Measurements from ENCODE around the gene IFTAP.
"Not testable (repeated sequence)": the region's sequence is repeated elsewhere in the genome, so short reads cannot be mapped to it uniquely, and the experiment has no call there.

The IFTAP gene

DNA sequence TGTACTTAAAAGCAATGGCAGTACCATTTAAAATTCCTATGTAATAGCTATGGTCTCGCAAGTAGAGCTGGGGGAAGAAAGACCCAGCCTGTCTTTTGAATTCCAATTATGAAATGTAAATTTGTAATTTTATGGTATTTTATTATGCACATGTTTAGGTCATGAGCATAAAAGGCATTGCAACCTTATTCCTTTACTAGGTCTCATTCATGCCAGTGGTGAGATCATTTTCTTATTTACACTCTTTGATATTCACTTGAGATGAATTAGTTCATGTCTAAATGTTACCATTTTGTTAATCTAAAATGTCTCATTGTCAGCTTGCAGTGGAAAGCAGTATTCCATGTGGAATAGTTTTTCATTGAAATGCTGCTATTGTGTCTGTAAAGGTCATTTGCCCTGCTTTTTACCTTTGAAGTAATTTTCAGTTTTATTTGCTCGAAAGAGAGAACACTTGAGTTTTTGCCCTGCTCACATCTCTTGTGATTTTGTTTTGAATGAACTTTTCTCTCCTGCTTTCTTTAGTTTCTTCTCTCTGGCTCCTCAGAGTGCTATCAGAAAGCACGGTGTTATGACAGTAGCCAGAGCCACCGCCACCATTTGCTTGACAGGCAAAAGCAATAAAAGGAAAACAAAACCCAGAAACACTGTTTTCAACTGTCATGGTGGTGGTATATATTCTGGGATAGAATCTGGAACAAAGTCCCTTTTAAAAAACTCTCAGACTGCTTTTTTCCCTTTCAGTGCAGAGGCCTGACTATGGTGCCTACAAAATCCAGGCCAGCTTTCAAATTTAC, 41.0 kb downstream of the IFTAP start:
- in situ Hi-C loops (cut with MboI; ENCODE audit: low sequenced_read_pairs), result no loop called here

DNA sequence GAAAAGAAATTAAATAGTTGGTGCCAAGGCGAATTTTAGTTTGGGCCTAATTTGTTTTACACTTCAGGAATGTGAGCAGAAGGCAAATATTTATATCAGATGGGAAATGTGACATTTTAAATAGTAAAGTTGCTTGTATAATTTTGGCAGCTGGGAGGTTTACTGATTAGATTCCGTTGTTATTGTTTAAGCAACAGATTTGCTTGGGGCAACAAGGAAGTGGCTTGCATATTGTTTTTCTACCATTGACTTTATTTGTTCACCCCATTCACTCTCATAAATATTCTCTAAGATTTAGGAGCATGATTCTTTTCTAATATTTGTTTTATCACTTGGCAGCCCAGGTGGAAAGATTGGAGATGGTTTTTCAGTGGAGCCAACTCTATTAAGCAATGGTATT, 44.3 kb downstream of the IFTAP start:
- in situ Hi-C loops (cut with MboI; ENCODE audit: low sequenced_read_pairs), result no loop called here

DNA sequence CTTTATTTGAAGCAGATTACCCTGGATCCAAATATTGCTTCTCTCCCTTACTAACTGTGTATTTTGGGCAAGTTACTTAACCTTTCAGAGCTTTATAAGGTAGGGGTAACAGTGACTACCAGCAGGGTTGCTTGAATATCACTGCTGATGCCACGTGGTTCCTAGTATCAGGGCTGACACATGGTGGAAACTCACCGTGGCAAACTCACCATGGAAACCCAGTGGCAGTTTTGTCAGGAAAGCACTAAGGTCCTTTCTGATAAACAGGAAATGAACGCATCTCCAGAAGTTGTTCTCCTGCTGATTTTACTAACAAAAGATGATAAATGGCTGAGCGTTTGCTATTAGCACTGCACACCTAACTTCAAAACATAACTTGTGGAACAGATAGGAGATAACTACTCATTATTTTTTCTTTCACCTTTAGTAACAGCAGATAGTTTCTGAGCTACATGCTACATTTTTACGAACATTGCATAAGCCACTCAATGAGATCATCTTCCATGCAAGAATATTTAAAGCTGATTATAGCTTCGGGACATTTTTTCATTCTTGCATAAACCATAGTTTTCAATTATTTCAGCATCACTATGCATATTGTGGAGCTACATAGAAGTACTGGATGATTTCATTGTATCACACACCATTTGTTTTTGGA, 63.4 kb downstream of the IFTAP start:
- in situ Hi-C loops (cut with MboI; ENCODE audit: low sequenced_read_pairs), result no loop called here

DNA sequence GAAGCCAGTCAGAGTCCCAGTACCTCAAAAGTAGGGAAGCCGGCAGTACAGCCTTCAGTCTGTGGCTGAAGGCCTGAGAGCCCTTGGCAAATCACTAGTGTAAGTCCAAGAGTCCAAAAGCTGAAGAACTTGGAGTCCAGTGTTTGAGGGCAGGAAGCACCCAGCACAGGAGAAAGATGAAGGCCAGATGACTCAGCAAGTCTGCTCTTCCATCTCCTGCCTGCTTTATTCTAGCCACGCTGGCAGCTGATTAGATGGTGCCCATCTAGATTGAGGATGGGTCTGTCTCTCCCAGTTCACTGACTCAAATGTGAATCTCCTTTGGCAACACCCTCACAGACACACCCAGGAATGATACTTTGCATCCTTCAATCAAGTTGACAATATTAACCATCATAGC, 67.1 kb downstream of the IFTAP start:
- in situ Hi-C loops (cut with MboI; ENCODE audit: low sequenced_read_pairs), result not testable (repeated sequence)

DNA sequence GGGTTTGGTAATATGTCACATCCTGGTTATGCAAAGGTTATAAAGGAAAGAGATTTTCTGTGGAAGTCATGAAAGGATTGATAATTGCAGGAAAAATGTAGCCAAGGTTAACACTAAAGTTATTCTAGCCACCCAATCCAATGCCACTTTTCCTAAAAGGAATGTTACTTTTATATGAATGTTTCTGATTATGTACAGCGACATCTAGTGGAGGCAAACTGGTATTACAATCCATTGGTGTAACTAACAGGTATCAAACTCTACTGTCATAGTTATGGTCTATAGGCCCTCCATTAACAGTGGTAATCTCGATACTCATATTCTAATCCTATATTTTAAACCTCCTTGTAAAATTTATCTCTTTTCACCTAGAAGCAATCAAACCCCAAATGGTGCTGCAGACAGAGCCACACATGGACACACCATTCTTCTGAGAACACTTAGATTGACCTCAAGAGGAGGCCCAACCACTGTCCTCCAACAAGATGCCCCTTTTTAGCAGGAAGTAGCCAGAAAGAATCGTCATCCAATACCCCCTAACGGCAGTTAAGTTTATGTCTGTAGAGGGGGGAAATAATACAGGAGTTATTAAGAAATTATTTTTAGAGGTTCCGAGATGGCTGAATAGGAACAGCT, 78.6 kb downstream of the IFTAP start:
- in situ Hi-C loops (cut with MboI; ENCODE audit: low sequenced_read_pairs), result no loop called here

DNA sequence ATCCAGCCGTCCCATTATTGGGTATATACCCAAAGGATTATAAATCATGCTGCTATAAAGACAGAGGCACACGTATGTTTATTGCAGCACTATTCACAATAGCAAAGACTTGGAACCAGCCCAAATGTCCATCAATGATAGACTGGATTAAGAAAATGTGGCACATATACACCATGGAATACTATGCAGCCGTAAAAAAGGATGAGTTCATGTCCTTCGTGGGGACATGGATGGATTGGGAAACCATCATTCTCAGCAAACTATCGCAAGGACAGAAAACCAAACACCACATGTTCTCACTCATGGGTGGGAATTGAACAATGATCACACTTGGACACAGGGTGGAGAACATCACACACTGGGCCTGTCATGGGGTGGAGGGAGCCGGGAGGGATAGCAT, 85.2 kb downstream of the IFTAP start:
- in situ Hi-C loops (cut with MboI; ENCODE audit: low sequenced_read_pairs), result not testable (repeated sequence)

DNA sequence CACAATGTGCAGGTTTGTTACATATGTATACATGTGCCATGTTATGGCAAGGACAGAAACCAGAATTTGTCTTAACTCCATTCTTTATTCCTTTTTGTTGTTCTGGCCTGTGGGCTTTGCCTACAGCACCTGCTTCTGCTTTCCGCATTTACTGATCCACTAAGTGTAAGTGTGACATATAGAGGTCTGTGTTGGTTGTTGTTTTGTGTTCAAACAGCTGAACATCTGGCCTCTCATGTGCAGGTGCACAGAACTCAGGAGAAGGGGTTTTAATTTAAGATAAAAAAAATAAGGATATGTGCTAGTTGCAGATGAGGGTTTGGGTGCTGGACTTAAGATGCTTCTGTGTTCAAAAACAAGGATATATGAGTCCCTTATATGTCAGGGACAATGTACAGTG, 89.5 kb downstream of the IFTAP start:
- in situ Hi-C loops (cut with MboI; ENCODE audit: low sequenced_read_pairs), result no loop called here

DNA sequence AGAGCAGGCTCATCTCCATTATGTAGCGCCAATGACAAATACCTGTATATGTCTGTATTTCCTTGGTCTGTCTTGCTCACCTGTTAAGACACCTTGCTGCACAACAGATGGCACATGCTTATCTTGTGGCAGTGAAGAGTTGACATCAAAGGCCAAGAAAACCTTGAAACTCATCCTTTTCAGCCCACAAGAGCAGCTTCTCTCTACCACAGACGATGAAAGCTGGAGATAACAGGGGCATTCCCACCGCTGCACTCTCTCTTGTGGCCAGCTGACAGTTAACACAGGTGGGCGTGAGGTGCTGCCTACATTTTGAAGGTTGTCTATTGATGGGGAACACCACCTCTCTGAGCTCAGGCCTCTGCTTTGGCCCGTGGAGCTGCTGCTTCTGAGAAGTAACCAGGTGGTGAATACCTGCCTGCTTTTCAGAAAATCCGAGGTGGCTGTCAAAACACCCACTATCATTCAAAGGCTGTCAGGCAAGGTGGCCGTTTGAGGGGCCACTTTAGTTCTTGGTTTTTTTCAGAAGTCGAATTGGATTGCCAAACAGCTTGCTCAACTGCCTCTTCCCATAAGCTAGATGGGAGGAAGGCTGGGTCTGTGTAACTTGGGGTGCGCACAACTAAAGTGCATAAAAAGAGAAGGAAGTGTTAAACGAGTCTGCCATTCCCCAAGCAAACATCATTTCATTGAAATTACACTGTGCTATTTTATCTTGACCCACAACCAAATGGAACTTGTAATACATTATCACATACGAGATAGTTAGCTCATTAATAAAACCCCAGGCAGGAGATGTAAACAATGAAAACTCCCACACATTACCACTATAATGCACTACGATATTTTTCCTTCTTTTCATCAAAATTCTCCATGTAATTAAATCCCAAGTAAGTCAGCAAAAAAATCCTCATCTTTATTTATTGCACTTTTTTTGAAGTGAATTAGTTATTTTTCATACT, 90.8 kb downstream of the IFTAP start:
- in situ Hi-C loops (cut with MboI; ENCODE audit: low sequenced_read_pairs), result no loop called here

DNA sequence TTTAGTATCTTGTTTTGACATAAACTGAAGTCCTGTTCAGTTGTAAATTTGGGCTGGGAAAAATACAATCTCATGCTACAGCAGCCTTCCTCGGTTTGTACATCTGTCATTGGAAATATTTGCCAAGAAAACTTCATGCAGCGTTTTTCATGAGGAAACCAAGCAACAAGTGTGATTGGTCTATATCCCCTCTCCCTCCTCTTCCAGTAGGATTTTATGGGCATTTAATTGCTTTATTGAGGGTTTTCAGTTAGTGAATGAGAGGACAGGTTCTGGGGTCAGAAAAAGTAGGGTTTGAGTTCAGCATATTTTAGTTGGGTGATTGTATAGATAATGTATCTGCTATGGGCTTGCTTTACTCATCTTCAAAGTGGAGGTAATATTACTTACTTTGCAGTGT, 93.8 kb downstream of the IFTAP start:
- in situ Hi-C loops (cut with MboI; ENCODE audit: low sequenced_read_pairs), result no loop called here

DNA sequence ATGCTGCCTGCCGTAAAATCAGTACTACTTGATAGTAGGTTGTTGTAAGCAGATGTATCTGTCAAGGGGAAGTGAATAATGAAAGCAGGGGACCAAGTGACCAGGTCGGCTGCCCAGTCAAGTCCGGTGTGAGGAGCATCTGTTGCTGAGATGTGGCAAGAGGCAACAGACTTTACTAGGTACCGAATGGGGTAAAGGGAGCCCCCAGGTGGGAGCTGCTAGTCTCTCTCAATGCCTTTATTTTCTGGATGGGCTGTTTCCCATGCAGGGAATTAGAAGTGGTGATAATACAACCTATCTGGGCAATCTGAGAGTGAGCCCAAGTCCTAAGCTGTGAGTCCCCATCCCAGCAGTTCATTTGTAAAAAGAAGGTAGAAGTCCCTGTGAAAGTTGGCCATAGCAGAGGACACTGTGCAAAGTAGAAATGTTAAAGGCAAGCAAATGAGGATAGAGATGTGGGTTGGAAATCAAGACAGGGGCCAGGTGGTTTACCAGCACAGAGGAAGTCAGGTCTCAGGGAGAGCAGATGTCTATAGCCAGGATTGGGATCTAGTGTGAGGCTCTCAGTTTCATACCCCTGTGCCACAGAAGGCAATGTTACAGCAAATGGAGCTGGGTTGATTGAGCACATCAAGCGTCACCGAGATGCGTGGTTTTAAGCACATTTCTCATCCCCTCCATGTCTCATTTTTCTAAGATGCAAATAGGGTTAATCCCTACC, 94.4 kb downstream of the IFTAP start:
- in situ Hi-C loops (cut with MboI; ENCODE audit: low sequenced_read_pairs), result no loop called here

DNA sequence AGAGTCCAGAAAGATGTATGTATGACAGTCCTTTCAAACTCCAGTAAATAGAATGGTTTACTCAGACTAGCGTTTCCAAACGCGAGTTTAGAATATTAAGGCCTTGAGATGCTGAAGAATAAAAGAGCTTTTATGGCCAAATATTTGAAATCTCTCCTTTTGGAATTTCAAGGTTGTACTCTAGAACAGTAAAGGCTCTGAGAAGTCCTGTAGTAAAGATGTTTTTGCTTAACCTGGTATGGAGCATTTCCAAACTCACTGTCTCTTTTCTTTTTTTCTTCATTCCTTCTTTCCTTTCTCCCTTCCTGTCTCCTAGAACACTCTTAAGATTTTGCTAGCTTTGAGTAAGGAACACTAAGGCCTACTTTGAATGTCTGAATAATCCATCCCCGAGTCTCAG, 95.1 kb downstream of the IFTAP start:
- in situ Hi-C loops (cut with MboI; ENCODE audit: low sequenced_read_pairs), result no loop called here

DNA sequence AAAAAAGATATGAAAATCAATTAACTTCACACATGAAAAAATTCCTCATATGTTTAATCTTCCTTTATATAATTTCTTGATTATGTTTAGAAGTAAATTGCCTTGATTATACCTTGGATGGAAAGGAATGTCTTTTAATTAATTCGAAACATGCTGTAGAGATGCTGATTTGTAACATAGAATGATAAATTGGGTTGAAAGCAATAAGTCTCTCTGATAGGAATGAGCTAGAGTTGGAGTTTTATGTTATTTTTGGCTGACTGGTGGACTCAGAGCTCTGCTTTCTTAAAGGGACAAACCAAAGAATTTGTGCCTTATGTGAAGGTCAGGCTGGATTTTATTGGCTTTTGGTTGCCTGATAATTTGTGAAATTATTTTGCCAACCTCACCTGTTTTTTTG, 98.4 kb downstream of the IFTAP start:
- in situ Hi-C loops (cut with MboI; ENCODE audit: low sequenced_read_pairs), result no loop called here

DNA sequence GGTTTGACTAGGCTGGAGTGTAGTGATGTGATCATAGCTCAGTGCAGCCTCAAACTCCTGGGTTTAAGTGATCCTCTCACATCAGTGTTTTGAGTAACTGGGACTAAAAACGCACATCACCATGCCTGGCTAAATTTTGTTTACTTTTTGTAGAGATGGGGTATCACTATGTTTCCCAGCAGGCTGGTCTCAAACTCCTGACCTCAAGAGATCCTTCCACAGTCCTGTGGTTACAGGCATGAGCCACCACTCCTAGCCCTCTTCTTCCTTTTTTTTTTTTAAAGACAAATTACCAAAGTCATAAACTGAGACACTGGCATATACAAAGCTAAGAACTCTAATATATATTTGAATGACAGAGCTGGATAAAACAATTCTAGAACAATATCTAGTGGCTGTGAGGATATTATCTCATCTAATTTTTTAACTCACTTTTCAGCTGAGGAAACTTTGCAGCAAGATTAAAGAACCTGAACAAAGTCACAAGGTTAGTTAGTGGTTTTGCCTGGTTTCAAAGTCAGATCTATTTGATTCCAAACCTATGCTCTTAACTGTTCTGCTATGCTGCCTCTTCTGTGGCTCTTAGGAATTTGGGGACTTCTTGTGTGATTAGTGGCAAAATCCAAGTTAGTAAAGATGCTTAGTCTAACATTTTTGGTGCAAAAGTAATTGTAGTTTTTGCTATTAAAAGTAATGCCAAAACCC, 99.0 kb downstream of the IFTAP start:
- in situ Hi-C loops (cut with MboI; ENCODE audit: low sequenced_read_pairs), result no loop called here

DNA sequence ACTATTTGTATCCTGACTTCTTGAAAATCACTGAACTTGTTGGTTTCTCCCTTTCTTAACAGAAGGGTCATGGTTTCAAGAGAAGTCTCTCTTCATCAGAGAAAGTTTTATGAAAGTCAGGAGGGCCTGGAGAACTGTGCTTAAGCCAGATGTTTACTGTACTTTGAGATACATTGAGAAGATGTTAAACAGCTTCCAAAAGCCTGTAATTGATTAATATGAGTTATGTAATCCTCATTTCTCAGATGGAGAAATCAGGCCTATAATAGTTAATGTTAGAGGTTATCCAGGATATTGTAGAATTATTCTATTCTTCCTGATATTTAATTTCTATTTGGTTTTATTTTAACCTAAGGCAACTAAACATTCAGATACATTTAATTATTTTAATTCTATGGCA, 100.8 kb downstream of the IFTAP start:
- in situ Hi-C loops (cut with MboI; ENCODE audit: low sequenced_read_pairs), result no loop called here

DNA sequence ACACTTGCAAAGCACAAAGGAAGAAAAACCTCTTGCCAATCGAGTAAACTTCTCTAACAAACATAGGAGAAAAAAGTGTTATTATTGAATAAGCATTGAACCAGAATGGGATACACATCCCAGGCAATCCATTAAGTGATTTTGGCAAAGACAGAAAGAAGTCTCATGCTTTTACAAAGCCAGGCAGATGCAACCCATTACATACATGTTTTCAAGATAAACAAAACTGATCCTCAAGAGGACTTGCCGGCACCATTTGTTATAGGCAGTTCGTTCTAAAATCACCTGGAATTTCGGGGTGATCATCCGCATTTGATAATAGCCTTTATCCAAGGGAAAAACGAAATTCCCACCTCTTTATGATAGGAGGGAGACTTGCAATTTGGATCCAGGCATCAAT, 101.3 kb downstream of the IFTAP start:
- in situ Hi-C loops (cut with MboI; ENCODE audit: low sequenced_read_pairs), result no loop called here

DNA sequence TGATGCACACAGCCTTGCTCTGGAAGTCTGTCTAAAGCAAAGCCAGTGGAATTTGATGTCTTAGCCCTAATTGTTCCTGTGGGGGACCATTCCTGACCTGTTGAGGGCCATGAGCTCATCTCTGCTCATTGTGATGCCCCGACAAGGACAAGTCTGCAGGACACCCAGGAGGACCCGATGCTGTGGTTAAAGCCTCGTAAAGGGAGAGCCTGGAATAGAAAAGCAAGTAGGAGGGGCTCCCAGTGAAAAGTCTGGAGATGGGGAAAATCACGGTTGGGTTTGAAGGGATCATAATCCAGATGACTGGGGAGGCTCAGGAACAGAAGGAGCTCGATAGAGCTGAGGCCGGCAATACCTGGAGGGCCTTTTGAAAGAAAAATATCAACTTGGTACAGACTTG, 102.2 kb downstream of the IFTAP start:
- in situ Hi-C loops (cut with MboI; ENCODE audit: low sequenced_read_pairs), result no loop called here

DNA sequence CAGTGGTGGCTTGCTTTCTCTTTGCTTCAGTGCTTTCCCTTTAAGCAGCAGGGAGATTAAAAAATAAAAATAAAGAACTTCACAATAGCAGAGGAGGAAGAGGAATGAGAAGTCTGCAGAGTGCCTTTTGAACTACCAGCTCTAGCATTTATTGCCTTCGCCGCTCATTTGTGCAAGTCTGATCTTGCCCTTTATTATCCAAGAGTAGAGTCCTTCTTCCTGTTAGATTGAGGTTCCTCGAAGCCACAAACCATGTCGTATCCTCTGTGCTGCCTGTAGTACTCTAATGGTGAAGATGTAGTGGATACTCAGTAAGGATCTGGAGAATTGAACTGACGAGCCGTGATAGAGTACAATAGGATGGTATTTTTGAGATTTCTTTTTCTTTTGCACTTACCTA, 105.0 kb downstream of the IFTAP start:
- in situ Hi-C loops (cut with MboI; ENCODE audit: low sequenced_read_pairs), result no loop called here

DNA sequence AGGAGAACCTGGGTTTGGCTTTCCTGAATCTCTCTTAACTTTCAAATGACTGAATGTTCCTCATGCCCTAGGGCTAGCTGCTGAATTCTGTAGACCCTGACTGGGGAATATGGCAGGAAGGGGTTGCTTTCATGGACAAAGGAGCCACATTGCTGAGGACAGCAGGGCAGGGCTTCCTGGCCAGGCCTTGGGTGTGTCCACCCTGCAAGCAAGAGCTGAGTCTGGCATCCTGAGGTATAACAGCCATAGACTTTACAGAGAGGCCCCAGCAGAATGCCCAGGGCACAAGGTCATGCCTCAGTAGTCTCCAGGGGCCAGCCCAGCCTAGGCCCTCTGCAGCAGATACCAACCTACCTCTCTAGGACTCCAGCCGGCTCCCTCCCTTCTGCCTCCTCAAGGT, 105.9 kb downstream of the IFTAP start:
- in situ Hi-C loops (cut with MboI; ENCODE audit: low sequenced_read_pairs), result no loop called here

DNA sequence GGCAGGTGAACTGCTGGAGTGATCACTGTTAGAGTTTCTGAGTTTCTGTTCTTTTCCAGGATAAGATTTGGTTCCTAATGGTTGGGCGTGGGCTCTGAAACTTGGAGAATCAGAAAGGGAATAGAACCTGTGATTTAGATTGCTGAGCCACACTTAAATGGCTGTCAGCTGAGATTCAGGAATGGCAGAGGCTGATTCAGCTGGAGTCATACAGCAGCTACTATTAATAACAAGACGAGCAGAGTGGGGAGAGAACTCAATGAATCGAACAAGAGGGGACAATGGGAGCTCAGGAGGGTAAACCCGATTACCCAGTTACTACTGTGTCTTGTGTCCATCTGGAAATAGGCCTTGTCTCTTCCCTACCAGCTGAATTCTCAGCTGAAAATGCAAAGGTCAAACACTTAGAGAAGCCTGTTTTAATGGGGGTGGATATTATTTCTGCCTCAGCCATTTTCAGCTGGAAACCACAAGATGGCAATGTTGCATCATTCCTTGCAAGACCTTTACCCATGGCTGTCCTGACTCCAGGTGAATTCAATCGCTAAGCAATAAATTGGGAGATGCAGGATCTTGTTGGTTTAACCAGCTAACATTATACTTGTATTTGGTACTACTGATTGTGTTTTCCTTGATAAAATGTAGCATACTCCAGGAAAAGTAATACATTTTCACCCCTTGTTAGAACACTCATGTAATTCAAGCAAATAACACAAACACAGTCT, 108.2 kb downstream of the IFTAP start:
- in situ Hi-C loops (cut with MboI; ENCODE audit: low sequenced_read_pairs), result no loop called here

All from HL-60/S4 treated with retinoic acid at 250 ng/mL for 4 days and 3 days (cell line).